ENCODE results near the gene USP3. TPM values are rescaled to one million over a fixed set of nuclear protein-coding genes. Genes with fewer than 3 reads are reported as not detected.

USP3 gene
- total RNA-seq, 4 donors from 2014 or later: 36.6 to 50.3 (median 45.5) TPM

DNA sequence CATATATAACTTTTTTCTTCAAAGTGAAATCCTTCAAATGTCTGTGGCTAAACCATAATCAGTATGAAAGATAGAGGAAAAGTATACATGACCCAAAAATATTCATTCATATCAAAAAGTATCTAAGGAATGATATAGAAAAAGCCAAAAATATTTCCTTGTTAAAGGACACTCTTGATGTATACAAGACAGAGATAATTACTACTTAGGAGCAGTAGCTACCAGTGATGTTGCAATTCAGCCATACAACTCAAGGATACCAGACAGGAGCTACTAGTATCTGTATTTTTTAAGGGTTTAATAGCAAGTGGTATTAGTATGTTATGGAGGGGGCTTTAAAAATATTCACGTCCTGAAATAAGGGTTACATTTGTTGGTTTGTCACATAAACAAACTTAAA, 129.8 kb downstream of the USP3 start:
- Histone ChIP-seq H3K27ac (no peak overlapping the region), H3K36me3 (peaks cover 12 to 100% of the 10 kb centered on the region in 2 donors), H3K9me3 (no peaks in the 10 kb centered on the region), H3K27me3 (no peaks in the 10 kb centered on the region), H3K4me1 (no peaks in the 10 kb centered on the region), H3K4me3 (no peak overlapping the region)
- TF ChIP-seq POLR2AphosphoS5 (IDR thresholded peaks at IDR 0.05) (no peak), POLR2A (IDR thresholded peaks at IDR 0.05) (no peak)
- ATAC-seq: no peak
- 54 to 77% methylated on average over 1 of the region's 1 CpG for WGBS, 2 donors (ENCODE audit: low coverage in 1 of 2)

DNA sequence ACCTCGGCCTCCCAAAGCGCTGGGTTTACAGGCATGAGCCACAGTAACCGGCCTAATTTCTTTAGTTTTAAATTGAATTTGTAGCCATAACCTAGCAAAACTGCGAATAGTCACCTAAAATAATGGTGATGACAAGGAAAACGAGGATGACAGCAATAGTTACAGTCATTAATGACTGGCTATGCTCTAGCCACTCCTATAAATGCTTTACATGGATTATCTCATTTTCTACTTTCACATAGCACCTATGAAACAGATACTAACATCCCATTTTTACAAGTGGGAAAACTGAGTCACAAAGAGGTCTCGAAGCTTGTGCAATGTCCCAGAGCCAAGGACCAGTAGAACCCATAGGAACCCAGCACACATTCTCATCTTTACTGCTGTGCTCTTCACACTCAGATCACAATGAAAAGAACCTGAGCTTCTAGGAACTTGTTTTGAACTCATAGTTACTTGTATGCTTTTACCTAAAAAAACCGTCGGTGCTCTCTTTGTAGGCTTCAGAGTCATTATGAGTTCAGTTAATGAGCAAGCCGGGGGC, 132.2 kb downstream of the USP3 start:
- H3K4me1 ChIP-seq: no peaks in the 10 kb centered on the region
- peaks cover 12 to 100% of the 10 kb centered on the region in 2 donors for H3K36me3 ChIP-seq
- no peak for ATAC-seq
- H3K9me3 ChIP-seq: no peaks in the 10 kb centered on the region
- WGBS, 2 donors (ENCODE audit: low coverage in 1 of 2): 91 to 100% methylated on average over 7 to 9 of the region's 9 CpGs
- no peaks in the 10 kb centered on the region for H3K27me3 ChIP-seq
- no peak overlapping the region for H3K4me3 ChIP-seq
- H3K27ac ChIP-seq: no peak overlapping the region
- TF ChIP-seq, protein P1, sequence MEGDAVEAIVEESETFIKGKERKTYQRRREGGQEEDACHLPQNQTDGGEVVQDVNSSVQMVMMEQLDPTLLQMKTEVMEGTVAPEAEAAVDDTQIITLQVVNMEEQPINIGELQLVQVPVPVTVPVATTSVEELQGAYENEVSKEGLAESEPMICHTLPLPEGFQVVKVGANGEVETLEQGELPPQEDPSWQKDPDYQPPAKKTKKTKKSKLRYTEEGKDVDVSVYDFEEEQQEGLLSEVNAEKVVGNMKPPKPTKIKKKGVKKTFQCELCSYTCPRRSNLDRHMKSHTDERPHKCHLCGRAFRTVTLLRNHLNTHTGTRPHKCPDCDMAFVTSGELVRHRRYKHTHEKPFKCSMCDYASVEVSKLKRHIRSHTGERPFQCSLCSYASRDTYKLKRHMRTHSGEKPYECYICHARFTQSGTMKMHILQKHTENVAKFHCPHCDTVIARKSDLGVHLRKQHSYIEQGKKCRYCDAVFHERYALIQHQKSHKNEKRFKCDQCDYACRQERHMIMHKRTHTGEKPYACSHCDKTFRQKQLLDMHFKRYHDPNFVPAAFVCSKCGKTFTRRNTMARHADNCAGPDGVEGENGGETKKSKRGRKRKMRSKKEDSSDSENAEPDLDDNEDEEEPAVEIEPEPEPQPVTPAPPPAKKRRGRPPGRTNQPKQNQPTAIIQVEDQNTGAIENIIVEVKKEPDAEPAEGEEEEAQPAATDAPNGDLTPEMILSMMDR (IDR thresholded peaks at IDR 0.05): no peak
- no peak for TF ChIP-seq POLR2A (IDR thresholded peaks at IDR 0.05)
- TF ChIP-seq POLR2AphosphoS5 (IDR thresholded peaks at IDR 0.05): no peak
- TF ChIP-seq EP300 (IDR thresholded peaks at IDR 0.05): no peak

DNA sequence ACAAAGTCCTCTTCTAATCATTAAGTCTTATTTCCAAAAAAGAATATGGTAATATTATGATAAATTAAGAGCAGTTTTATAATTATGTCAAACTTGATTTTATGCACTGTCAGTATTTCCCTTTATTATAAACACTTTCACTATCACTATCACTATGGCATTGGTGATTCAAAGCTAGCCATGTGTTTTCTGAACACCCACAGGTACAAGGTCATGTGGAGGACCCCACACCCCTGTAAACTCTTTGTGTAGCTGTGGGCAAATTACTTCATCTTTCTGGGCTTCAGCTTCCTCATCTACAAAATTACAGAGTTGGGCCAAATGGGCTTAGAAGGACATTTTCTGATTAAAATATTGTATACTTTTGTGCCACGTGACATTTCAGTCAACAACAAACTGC, 134.4 kb downstream of the USP3 start:
- Histone ChIP-seq H3K9me3 (no peaks in the 10 kb centered on the region), H3K27ac (no peak overlapping the region), H3K27me3 (no peaks in the 10 kb centered on the region), H3K36me3 (peaks cover 7 to 100% of the 10 kb centered on the region in 2 donors), H3K4me1 (no peaks in the 10 kb centered on the region), H3K4me3 (no peak overlapping the region)
- no peak for ATAC-seq
- no peak for TF ChIP-seq POLR2A (IDR thresholded peaks at IDR 0.05)
- TF ChIP-seq, protein P1 (IDR thresholded peaks at IDR 0.05): no peak
- TF ChIP-seq EP300 (IDR thresholded peaks at IDR 0.05): no peak
- TF ChIP-seq POLR2AphosphoS5 (IDR thresholded peaks at IDR 0.05): no peak
- WGBS, 2 donors (ENCODE audit: low coverage in 1 of 2): 100% methylated on average over 1 of the region's 1 CpG

DNA sequence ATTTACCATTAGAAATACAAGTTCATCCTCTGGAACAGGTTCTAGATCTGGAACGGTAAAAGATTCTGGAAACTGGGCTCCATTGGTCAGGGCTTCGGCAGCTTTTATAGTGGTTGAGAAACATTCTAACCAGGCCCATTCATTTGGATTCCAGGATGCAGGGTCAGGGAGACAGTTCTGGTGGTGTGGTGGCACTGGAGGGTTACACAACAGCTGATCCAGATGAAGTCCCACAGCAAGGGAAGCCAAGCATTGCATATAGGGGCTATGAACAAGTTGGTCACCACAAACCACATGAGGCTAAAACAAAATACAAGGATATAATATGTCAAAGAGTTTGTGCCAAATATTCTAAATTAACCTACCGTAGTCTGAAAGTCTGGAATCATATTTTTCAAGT, 135.8 kb downstream of the USP3 start:
- H3K4me3 ChIP-seq: no peak overlapping the region
- H3K4me1 ChIP-seq: no peaks in the 10 kb centered on the region
- 96 to 100% methylated on average over 2 to 3 of the region's 3 CpGs for WGBS, 2 donors (ENCODE audit: low coverage in 1 of 2)
- no peak for ATAC-seq
- no peaks in the 10 kb centered on the region for H3K27me3 ChIP-seq
- peaks cover 7 to 100% of the 10 kb centered on the region in 2 donors for H3K36me3 ChIP-seq
- TF ChIP-seq, protein P1 (IDR thresholded peaks at IDR 0.05): no peak
- TF ChIP-seq POLR2AphosphoS5 (IDR thresholded peaks at IDR 0.05) (no peak), POLR2A (IDR thresholded peaks at IDR 0.05) (no peak), EP300 (IDR thresholded peaks at IDR 0.05) (no peak)
- no peak overlapping the region for H3K27ac ChIP-seq
- H3K9me3 ChIP-seq: no peaks in the 10 kb centered on the region

Other genes starting within 250 kb of the USP3 start
- 10 to 100 TPM in 2 of 4 donors, 1 to 10 TPM in 2; 8.1 to 18.7 (median 11.5) TPM for gene APH1B, start 227.0 kb upstream of the USP3 start, total RNA-seq
- gene CA12, start 122.7 kb upstream of the USP3 start, total RNA-seq: 10 to 100 TPM; 13.3 to 46.7 (median 17.5) TPM
- gene FBXL22, start 92.8 kb downstream of the USP3 start, total RNA-seq: 10 to 100 TPM; 16.1 to 68.9 (median 39.0) TPM

Measured in gastroesophageal sphincter (tissue), 4 donors.